D721Med (cell line): Measurements from ENCODE around the gene CRX.
"Not testable (repeated sequence)": the region's sequence is repeated elsewhere in the genome, so short reads cannot be mapped to it uniquely, and the experiment has no call there.

Source experiments
- DNase-seq: peaks from one replicate; pipeline ENCODE4 v3.0.0; 2011; ENCODE audit warnings: low spot score; ENCODE audit not compliant: insufficient read length
- FAIRE-seq: peaks from 2 replicates; lab custom pipeline; 2011; peaks lifted over from hg19 to GRCh38; lab: Jason Lieb, UNC
- TF ChIP-seq, protein P1 (sequence below): IDR thresholded peaks from 2 replicates; pipeline ENCODE4 v1.5.1; 2012; ENCODE audit warnings: mild to moderate bottlenecking, control low read depth; ENCODE audit not compliant: insufficient read depth; ENCODE audit errors: missing control alignments

CRX gene

DNA sequence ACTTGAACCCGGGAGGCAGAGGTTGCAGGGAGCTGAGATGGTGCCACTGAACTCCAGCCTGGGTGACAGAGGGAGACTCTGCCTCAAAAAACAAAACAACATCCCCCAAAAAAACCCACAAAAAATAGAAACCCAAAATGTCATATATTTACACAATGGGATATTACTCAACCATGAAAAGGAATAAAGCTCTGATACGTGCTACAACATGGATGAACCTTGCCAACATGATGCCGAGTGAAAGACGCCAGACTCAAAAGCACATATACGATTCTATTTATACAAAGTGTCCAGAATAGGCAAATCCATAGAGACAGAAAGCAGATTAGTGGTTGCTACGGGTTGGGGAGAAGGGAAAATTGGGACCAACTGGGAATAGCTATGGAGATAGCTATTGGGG lies 15.3 kb upstream of the CRX start:
- TF ChIP-seq, protein P1, sequence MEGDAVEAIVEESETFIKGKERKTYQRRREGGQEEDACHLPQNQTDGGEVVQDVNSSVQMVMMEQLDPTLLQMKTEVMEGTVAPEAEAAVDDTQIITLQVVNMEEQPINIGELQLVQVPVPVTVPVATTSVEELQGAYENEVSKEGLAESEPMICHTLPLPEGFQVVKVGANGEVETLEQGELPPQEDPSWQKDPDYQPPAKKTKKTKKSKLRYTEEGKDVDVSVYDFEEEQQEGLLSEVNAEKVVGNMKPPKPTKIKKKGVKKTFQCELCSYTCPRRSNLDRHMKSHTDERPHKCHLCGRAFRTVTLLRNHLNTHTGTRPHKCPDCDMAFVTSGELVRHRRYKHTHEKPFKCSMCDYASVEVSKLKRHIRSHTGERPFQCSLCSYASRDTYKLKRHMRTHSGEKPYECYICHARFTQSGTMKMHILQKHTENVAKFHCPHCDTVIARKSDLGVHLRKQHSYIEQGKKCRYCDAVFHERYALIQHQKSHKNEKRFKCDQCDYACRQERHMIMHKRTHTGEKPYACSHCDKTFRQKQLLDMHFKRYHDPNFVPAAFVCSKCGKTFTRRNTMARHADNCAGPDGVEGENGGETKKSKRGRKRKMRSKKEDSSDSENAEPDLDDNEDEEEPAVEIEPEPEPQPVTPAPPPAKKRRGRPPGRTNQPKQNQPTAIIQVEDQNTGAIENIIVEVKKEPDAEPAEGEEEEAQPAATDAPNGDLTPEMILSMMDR = no peak
- no peak for DNase-seq
- no peak for FAIRE-seq

DNA sequence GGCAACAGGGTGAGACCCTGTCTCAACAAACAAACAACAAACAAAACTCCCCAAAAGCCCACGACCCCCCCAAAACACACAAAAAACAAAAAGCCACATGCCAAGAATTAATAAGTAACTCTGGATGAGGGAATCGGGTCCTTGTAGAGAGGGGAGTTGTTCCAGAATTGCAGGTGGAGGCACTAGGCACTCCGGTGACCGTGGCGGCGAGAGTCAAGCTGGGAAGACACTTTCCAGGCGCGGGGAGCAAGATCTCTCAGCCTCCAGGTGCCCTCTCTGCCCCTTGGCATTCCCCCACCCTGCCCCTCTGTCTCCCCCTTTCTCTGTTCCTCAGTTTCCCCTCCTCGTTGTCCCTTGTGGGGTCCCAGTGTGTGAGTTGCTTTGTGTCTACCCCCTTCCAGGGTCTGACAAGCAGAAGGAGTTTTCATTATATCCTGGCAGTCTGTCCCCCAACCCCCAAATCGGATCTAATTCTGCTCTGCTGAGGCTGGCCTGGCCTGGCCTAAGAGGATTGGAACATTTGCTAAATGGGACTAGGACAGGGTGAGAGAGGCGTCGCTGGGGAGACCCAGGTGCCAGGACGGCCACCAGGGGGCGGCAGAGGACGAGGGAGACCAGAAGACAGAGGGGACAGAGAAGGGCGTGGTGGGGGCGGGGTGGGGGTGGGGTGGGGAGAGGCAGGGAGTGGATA lies 8.3 kb upstream of the CRX start:
- TF ChIP-seq, protein P1 = peak; percentile 82
- no peak for FAIRE-seq
- no peak for DNase-seq

DNA sequence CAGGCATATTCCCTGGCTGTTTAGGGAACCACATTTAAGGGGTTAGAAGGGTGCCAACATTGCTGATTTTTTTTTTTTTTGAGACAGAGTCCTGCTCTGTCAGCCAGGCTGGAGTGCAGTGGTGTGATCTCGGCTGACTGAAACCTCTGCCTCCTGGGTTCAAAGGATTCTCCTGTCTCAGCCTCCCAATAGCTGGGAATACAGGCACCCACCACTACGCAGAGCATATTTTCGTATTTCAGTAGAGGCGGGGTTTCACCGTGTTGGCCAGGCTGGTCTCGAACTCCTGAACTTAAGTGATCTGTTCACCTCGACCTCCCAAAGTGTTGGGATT lies 7.8 kb upstream of the CRX start:
- FAIRE-seq (no peak), DNase-seq (no peak)
- TF ChIP-seq, protein P1 = no peak

DNA sequence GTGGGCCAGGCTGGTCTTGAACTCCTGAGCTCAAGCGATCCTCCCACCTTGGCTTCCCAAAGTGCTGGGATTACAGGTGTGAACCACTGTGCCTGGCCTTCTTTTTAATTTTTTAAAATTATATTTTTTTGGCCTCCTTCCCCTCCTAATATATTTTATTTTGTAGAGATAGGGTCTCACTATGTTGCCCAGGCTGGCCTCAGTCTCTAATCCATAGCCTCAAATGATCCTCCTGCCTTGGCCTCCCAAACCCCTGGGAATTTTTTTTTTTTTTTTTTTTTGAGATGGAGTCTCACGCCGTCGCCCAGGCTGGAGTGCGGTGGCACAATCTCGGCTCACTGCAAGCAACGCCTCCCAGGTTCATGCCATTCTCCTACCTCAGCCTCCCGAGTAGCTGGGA lies 5.5 kb upstream of the CRX start:
- FAIRE-seq, DNase-seq: not testable (repeated sequence)

DNA sequence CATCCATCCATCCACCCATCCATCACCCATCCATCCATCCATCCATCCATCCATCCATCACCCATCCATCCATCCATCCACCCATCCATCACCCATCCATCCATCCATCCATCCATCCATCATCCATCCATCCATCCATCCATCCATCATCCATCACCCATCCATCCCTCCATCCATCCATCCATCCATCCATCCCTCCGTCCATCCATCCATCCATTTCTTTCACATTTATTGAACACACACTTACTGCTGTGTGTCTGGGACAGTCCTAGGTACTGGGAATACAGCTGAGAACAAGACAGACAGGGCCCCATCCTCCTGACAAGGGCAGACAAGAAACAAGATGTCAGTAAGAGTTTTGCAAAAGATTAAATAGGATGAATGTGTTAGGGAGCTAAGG lies 3.5 kb upstream of the CRX start:
- DNase-seq, FAIRE-seq: not testable (repeated sequence)

DNA sequence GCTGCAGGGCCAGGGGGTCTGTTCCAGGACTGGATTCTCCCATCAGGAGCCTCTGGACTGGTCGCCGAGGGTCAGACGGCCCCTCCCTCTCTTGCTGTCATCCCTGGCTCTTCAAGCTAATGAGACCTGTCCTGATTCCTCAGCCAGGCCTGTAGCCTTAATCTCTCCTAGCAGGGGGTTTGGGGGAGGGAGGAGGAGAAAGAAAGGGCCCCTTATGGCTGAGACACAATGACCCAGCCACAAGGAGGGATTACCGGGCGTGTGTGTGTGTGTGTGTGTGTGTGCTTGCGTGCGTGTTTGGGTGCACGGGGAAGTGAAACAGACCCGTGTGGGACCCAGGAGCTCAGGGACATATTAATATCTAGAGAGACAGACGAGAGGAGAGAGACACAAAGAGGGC lies 1.9 kb upstream of the CRX start:
- FAIRE-seq = no peak
- TF ChIP-seq, protein P1 = no peak
- peak; percentile 43 for DNase-seq

DNA sequence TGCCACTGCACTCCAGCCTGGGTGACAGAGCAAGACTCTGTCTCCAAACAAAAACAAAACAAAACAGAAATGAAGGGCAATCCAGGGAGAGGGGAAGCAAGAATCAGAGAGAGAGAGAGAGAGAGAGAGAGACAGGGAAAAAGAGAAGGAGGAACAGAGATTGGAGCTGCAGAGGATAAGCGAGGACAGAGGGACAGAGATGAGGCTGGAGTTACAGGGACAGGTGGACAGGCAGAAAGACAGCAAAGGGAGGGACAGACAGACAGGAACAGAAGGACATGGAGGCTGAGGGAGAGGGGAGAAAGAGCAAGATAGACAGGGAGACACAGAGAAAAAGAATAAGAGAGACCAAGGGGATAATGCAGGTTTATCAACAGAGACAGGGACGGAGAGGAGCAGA lies 1.3 kb upstream of the CRX start:
- FAIRE-seq (no peak), DNase-seq (no peak)
- TF ChIP-seq, protein P1 = no peak

DNA sequence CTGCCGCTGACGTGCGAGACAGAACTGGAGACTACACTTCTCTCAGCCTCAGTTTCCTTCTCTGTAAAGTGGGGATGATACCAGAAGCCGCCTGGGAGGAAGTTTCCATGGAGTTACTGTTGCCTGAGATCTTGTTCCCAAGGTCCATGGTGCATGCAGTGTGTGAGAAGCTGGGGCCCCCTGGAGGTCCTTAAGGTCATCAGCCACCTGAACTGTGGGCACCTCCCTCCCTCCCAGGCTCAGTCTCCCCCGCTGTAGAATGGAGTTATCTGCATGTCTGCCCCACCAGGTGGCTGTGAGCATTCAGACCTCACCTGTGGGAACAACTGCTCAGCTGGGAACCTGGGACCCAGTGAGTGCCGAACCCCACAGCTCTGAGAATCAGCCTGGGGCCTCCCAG lies 2.7 kb downstream of the CRX start:
- FAIRE-seq = no peak
- no peak for DNase-seq
- TF ChIP-seq, protein P1 = no peak
